Ascending aorta (tissue), 2 donors: ENCODE results near the gene ODF2L. TPM values are rescaled to one million over a fixed set of nuclear protein-coding genes. Genes with fewer than 3 reads are reported as not detected.

Experiments used
- DNase-seq, 2 donors: peaks; one replicate each; pipeline ENCODE4 v3.0.0-alpha.2; 2019; ENCODE audit warnings: low spot score in 2 of 2
- H3K27ac ChIP-seq, 2 donors: fragments of 200-600 bp; sonication (generic); one replicate each; pipeline ENCODE4 v1.5.1; 2016 to 2017; ENCODE audit warnings: mild to moderate bottlenecking in 1 of 2
- H3K27me3 ChIP-seq: fragments of 200-600 bp; sonication (generic); one replicate; pipeline ENCODE4 v1.5.1; 2017
- H3K36me3 ChIP-seq, 2 donors: fragments of 200-600 bp; sonication (generic); one replicate each; pipeline ENCODE4 v1.5.1; 2016
- H3K4me1 ChIP-seq, 2 donors: fragments of 200-600 bp; sonication (generic); one replicate each; pipeline ENCODE4 v1.5.1; 2016 to 2017; ENCODE audit warnings: mild to moderate bottlenecking in 1 of 2
- H3K4me3 ChIP-seq, 2 donors: fragments of 200-600 bp; sonication (generic); one replicate each; pipeline ENCODE4 v1.5.1; 2016 to 2017; ENCODE audit warnings: mild to moderate bottlenecking in 1 of 2
- H3K9me3 ChIP-seq, 2 donors: fragments of 200-600 bp; sonication (generic); one replicate each; pipeline ENCODE4 v1.5.1; 2016
- intact Hi-C: fragments of 100-400 bp; cut with DNase I; formaldehyde crosslinking; loops from one replicate; pipeline ENCODE4 v1.15.1; 2023
- total RNA-seq: library from RNA; depleted of rRNA; stranded (reverse); fragments of >200 nt; gene quantifications from one replicate; pipeline ENCODE4 v1.1.0, GENCODE V29; 2016
- TF ChIP-seq, protein P1 (sequence below), 3 experiments: fragments of 200-600 bp in 2 of 3; fragments of 450-650 bp in 1 of 3; sonication (generic) in 2 of 3; IDR thresholded peaks; one replicate each; pipeline ENCODE4 v1.5.1; 2016 to 2019; ENCODE audit warnings: antibody characterized with exemption in 3 of 3, mild to moderate bottlenecking in 1 of 3, moderate library complexity in 1 of 3

The ODF2L gene
- total RNA-seq, 1 donor from 2014 or later = 6.2 TPM

DNA sequence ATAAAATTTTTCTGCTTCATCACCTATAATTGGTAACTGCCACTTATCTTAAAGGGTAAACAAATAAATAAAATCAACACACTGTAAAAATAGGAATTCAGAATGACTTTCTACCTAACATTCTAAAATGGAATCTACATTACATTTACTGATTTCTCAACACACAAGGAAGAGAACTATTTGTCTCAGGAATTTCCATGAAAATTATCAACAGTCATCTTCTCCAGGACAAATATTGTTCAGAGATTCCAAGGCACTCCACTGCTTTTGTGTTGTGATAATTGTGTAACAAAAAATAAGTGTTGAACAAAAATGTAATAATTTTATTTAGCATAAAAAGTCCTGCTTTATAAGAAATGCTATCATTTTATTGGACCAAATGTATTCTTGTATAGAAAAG, 7.3 kb downstream of the ODF2L start:
- intact Hi-C loops = loop anchor here (10.0 kb wide), 1 partner anchor 576 kb away; no protein-coding TSS in a partner anchor
- no peaks in the 10 kb centered on the region for H3K27me3 ChIP-seq
- H3K9me3 ChIP-seq = no peaks in the 10 kb centered on the region
- H3K27ac ChIP-seq = no peak overlapping the region
- no peak overlapping the region for H3K4me3 ChIP-seq
- DNase-seq = no peak
- H3K4me1 ChIP-seq = no peaks in the 10 kb centered on the region
- TF ChIP-seq, protein P1, sequence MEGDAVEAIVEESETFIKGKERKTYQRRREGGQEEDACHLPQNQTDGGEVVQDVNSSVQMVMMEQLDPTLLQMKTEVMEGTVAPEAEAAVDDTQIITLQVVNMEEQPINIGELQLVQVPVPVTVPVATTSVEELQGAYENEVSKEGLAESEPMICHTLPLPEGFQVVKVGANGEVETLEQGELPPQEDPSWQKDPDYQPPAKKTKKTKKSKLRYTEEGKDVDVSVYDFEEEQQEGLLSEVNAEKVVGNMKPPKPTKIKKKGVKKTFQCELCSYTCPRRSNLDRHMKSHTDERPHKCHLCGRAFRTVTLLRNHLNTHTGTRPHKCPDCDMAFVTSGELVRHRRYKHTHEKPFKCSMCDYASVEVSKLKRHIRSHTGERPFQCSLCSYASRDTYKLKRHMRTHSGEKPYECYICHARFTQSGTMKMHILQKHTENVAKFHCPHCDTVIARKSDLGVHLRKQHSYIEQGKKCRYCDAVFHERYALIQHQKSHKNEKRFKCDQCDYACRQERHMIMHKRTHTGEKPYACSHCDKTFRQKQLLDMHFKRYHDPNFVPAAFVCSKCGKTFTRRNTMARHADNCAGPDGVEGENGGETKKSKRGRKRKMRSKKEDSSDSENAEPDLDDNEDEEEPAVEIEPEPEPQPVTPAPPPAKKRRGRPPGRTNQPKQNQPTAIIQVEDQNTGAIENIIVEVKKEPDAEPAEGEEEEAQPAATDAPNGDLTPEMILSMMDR (IDR thresholded peaks at IDR 0.05) = no peak
- no peaks in the 10 kb centered on the region for H3K36me3 ChIP-seq

DNA sequence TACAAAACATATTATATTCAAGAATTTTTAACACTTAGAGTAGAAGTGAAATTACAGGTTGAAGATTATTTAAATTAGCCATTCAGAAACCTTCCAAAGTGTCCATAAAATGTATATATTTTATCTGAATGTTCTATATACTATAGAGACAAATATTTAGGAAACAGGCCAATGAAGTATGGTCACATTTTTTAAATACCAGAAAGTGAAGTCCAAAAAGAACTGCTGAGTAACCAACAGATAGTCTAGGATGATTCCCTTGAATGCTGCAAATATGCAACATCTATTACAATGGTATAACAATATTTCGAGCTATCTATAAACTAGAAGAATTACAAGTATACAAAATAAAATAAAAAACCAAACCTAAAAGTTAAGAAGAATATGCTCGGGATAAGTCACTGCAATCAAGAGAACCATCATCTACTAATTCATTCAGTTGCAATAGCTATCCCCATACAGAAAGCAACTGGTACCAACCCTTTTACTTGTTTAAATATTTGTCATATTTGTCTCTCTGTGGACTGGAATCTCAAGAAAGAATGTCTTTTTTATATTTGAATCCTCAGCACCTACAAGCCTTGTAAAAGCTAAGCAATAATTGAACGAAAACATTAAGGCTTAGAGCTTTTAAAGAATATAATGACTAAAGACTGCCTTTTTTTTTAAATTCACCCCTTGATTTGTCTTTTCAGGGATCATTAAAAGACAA, 8.1 kb downstream of the ODF2L start:
- no peak overlapping the region for H3K27ac ChIP-seq
- no peak overlapping the region for H3K4me3 ChIP-seq
- no peaks in the 10 kb centered on the region for H3K36me3 ChIP-seq
- H3K9me3 ChIP-seq = no peaks in the 10 kb centered on the region
- TF ChIP-seq, protein P1 (IDR thresholded peaks at IDR 0.05) = no peak
- no peaks in the 10 kb centered on the region for H3K4me1 ChIP-seq
- no peak for DNase-seq
- intact Hi-C loops = loop anchor here (10.0 kb wide), 1 partner anchor 577 kb away; no protein-coding TSS in a partner anchor
- no peaks in the 10 kb centered on the region for H3K27me3 ChIP-seq

DNA sequence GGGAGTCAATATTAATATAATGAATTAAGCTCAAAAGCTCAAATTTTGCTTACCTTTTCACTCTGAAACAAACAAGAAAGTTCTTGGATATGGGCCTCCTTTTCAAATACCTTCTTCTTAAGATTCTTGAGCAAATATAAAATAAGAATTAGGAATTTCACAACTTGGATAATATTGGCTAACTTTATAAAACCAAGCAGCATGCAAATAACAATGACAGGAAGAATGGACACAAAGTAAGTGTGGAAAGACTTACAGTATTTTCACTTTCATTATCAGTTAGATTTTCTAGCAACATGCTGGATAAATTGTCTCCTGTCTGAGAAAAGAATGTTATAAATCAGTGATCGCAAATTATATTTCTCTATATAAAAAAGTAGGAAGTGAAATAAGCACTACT, 13.2 kb downstream of the ODF2L start:
- H3K9me3 ChIP-seq = no peaks in the 10 kb centered on the region
- H3K36me3 ChIP-seq = no peaks in the 10 kb centered on the region
- H3K4me3 ChIP-seq = peak overlapping the region in 1 of 2 donors; percentile 12
- peaks cover 0 to 3% of the 10 kb centered on the region in 2 donors for H3K4me1 ChIP-seq
- intact Hi-C loops = loop anchor here (10.0 kb wide), 1 partner anchor 582 kb away; no protein-coding TSS in a partner anchor
- TF ChIP-seq, protein P1 (IDR thresholded peaks at IDR 0.05) = no peak
- H3K27ac ChIP-seq = no peak overlapping the region
- no peaks in the 10 kb centered on the region for H3K27me3 ChIP-seq
- DNase-seq = no peak

DNA sequence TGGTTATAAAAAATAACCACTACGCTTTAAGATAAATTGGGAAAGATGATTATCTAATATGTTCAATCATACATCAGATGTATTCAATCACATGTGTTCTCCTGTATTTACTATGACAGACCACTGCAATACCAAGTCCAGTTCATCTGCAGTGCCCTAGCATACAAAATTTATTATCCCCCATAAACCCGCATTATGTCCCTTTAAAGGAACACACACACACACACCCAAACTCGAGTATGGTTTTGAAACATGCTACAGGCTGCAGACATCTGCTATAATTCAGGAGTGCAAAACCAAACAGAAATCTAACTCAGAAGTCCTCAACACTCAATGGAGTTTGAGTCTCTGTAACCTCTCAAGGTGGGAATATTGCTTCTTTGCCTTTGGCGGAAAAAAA, 14.9 kb downstream of the ODF2L start:
- Histone ChIP-seq H3K9me3 (no peaks in the 10 kb centered on the region), H3K36me3 (no peaks in the 10 kb centered on the region), H3K27ac (no peak overlapping the region), H3K4me1 (peaks cover 0 to 3% of the 10 kb centered on the region in 2 donors), H3K4me3 (no peak overlapping the region), H3K27me3 (no peaks in the 10 kb centered on the region)
- no peak for DNase-seq
- TF ChIP-seq, protein P1 (IDR thresholded peaks at IDR 0.05) = no peak
- intact Hi-C loops = loop anchor here (2.0 to 10.0 kb wide), 3 partner anchors 122 to 704 kb away; no protein-coding TSS in a partner anchor

DNA sequence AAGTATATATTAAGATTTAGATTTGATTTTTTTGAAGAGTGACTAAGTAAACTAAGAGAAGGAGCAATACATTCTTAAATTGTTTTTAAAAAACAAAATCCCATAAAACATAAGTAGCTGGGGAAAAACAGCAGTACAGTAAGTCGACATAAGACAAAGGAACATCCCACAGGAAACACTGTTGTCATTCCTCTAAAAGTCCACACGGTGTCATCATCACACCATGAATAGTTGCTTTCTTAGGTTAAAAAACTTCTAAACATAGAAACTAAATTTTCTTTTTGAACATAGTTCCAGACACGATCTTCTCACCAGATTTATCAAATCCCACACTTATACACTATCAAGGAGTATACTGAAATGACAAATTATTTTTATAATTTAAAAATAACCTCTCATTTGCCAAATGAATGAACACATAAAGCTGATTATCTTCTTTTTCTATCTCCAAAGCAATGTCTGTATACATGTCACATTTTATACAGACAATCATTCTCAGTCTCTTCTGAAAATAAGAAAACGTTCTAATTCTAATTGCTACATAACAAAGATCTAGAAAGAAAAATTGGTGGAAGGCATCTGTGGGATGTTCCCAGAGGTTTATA, 15.8 kb downstream of the ODF2L start:
- TF ChIP-seq, protein P1 (IDR thresholded peaks at IDR 0.05) = peak; percentile 60 to 77 (median 66)
- no peak overlapping the region for H3K4me3 ChIP-seq

More for the DNA sequence above, 15.8 kb downstream of the ODF2L start:
- H3K27ac ChIP-seq = no peak overlapping the region
- intact Hi-C loops = loop anchor here (2.0 to 10.0 kb wide), 3 partner anchors 122 to 704 kb away; no protein-coding TSS in a partner anchor
- H3K4me1 ChIP-seq = peaks cover 0 to 3% of the 10 kb centered on the region in 2 donors
- no peaks in the 10 kb centered on the region for H3K9me3 ChIP-seq
- H3K36me3 ChIP-seq = no peaks in the 10 kb centered on the region
- H3K27me3 ChIP-seq = no peaks in the 10 kb centered on the region
- no peak for DNase-seq
